Activated CD4-positive, alpha-beta T cell treated with anti-CD3 and anti-CD28 coated beads, Interleukin-2, Interleukin-6, amounts not matched to agents 100 ng/mL and 50 ng/mL, durations not matched to agents 16 hours and 8 hours (primary cell): ENCODE results near the gene FN3K.

Source experiments
- DNase-seq: peaks from one replicate; pipeline ENCODE4 v3.0.0-alpha.2; 2020

The FN3K gene

GRCh38 chr17:82797061-82797460 lies 61.6 kb downstream of the FN3K start:
- DNase-seq = no peak

GRCh38 chr17:82798752-82799151 lies 63.3 kb downstream of the FN3K start:
- DNase-seq = no peak

GRCh38 chr17:82799591-82799990 lies 64.2 kb downstream of the FN3K start:
- DNase-seq = no peak
